PC-9 (cell line): ENCODE results near the gene BAIAP2L1. TPM values are rescaled to one million over a fixed set of nuclear protein-coding genes. Genes with fewer than 3 reads are reported as not detected.

Experiments
- BruUV-seq: library from RNA; stranded (reverse); fragments of 400-500 nt; replicated peaks from 2 replicates; lab custom pipeline; 2021; lab: Mats Ljungman, UMichigan
- CTCF ChIA-PET: fragments of 300-600 bp; sonication (Branson Sonifier 250); formaldehyde crosslinking; loops from one replicate; lab custom pipeline; 2022; ENCODE audit warnings: antibody characterized with exemption; lab: Charles Lee
- POLR2A ChIA-PET: fragments of 300-600 bp; sonication (Branson Sonifier 250); formaldehyde crosslinking; loops from one replicate; lab custom pipeline; 2022; ENCODE audit warnings: antibody characterized with exemption; ENCODE audit not compliant: unreplicated experiment; lab: Charles Lee
- DNase-seq, 2 experiments: peaks; one replicate each; pipeline versions ENCODE4 v3.0.0 to v3.0.0-alpha.2; 2015 to 2022; ENCODE audit warnings: mixed read lengths in 1 of 2
- H2AFZ ChIP-seq: fragments of 200-600 bp; sonication (generic); 2 replicates; pipeline ENCODE4 v1.8.1; 2017; ENCODE audit warnings: antibody characterized with exemption
- H3F3A ChIP-seq: fragments of 200-600 bp; sonication (generic); 2 replicates; pipeline ENCODE4 v1.8.1; 2017; ENCODE audit warnings: antibody characterized with exemption, mild to moderate bottlenecking, low read depth; ENCODE audit not compliant: insufficient read depth
- H3K27ac ChIP-seq: fragments of 200-600 bp; sonication (generic); 2 replicates; pipeline ENCODE4 v1.6.1; 2016; ENCODE audit warnings: mixed run types
- H3K27me3 ChIP-seq: fragments of 200-600 bp; sonication (generic); 2 replicates; pipeline ENCODE4 v1.6.1; 2016; ENCODE audit warnings: low read depth, mixed run types; ENCODE audit not compliant: insufficient read depth
- H3K36me3 ChIP-seq: fragments of 200-600 bp; sonication (generic); 2 replicates; pipeline ENCODE4 v1.6.1; 2016; ENCODE audit warnings: low read depth, mixed run types
- H3K4me1 ChIP-seq: fragments of 200-600 bp; sonication (generic); replicated peaks from 2 replicates; pipeline ENCODE4 v1.6.1; 2016; ENCODE audit warnings: mixed run types; ENCODE audit not compliant: insufficient read depth
- H3K4me2 ChIP-seq: fragments of 200-600 bp; sonication (generic); 2 replicates; pipeline ENCODE4 v1.6.1; 2017; ENCODE audit warnings: mixed run types
- H3K4me3 ChIP-seq: fragments of 200-600 bp; sonication (generic); 2 replicates; pipeline ENCODE4 v1.6.1; 2016; ENCODE audit warnings: mixed run types
- H3K79me2 ChIP-seq: fragments of 200-600 bp; sonication (generic); 2 replicates; pipeline ENCODE4 v1.6.1; 2017; ENCODE audit warnings: low read depth, mixed run types
- H3K9me2 ChIP-seq: fragments of 200-600 bp; sonication (generic); 2 replicates; pipeline ENCODE4 v1.8.1; 2017; ENCODE audit warnings: mild to moderate bottlenecking; ENCODE audit not compliant: insufficient read depth
- H3K9me3 ChIP-seq: fragments of 200-600 bp; sonication (generic); 2 replicates; pipeline ENCODE4 v1.8.1; 2016; ENCODE audit warnings: low read depth; ENCODE audit not compliant: insufficient read depth
- H4K20me1 ChIP-seq: fragments of 200-600 bp; sonication (generic); 2 replicates; pipeline ENCODE4 v1.8.1; 2017; ENCODE audit not compliant: insufficient read depth
- EZH2 ChIP-seq: fragments of 200-600 bp; sonication (generic); IDR thresholded peaks from 2 replicates; pipeline ENCODE4 v1.8.0; 2017; ENCODE audit warnings: antibody characterized with exemption, low read depth
- intact Hi-C: fragments of 100-400 bp; cut with micrococcal nuclease; formaldehyde crosslinking; loops from one replicate; pipeline ENCODE4 v1.10.0; 2022; ENCODE audit not compliant: unreplicated experiment
- total RNA-seq: library from RNA; stranded (reverse); gene quantifications from 2 replicates; pipeline ENCODE4 v1.2.3, GENCODE V29; 2021
- TF ChIP-seq, protein P1 (sequence below): fragments of 200-600 bp; sonication (generic); conservative IDR thresholded peaks from 2 replicates; pipeline ENCODE4 v1.6.1; 2017; ENCODE audit warnings: mixed run types, antibody characterized with exemption, mild to moderate bottlenecking, moderate library complexity

Gene BAIAP2L1
- total RNA-seq, 1 experiment from 2014 or later = 89.4 TPM

DNA sequence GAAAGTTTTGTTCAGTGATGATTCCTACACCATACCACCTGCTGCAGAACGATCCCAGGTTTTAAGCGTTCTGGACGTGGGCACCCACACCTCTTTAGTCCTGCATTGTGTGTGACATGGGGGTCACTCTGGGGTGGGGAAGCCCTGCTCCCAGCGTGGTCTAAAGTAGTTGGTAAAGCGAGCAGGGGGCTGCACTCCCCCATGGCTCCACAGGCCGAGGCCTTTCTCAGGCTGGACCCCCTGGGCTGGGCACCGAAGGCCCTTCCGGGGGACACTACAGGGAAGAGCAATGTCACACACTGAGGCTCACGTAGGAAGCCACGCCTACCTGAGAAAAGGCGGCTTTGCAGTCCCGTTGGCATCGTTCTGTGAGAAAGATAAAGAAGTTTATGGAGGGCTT, 107.1 kb downstream of the BAIAP2L1 start:
- Histone ChIP-seq H3K9me3 (no peaks in the 10 kb centered on the region), H4K20me1 (peaks cover 61% of the 10 kb centered on the region), H3K4me3 (no peak overlapping the region), H2AFZ (no peak overlapping the region), H3K9me2 (no peaks in the 10 kb centered on the region), H3K27ac (no peak overlapping the region), H3K4me2 (no peak overlapping the region), H3K36me3 (peaks cover 23% of the 10 kb centered on the region), H3K27me3 (no peaks in the 10 kb centered on the region), H3K79me2 (peaks cover 35% of the 10 kb centered on the region), H3K4me1 (no peaks in the 10 kb centered on the region), H3F3A (peaks cover 71% of the 10 kb centered on the region)
- no peak for TF ChIP-seq EZH2
- TF ChIP-seq, protein P1, sequence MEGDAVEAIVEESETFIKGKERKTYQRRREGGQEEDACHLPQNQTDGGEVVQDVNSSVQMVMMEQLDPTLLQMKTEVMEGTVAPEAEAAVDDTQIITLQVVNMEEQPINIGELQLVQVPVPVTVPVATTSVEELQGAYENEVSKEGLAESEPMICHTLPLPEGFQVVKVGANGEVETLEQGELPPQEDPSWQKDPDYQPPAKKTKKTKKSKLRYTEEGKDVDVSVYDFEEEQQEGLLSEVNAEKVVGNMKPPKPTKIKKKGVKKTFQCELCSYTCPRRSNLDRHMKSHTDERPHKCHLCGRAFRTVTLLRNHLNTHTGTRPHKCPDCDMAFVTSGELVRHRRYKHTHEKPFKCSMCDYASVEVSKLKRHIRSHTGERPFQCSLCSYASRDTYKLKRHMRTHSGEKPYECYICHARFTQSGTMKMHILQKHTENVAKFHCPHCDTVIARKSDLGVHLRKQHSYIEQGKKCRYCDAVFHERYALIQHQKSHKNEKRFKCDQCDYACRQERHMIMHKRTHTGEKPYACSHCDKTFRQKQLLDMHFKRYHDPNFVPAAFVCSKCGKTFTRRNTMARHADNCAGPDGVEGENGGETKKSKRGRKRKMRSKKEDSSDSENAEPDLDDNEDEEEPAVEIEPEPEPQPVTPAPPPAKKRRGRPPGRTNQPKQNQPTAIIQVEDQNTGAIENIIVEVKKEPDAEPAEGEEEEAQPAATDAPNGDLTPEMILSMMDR = no peak
- CTCF ChIA-PET = no interaction called here
- POLR2A ChIA-PET = interaction anchor here (0.6 kb wide), 1 partner anchor 124 kb away, joined by 5 read pairs; no protein-coding TSS in a partner anchor
- DNase-seq = no peak
- BruUV-seq = no TSS peak
- intact Hi-C loops = loop anchor here (2.0 kb wide), 1 partner anchor 451 kb away; no protein-coding TSS in a partner anchor

GRCh38 chr7:98293265-98293664, 107.6 kb downstream of the BAIAP2L1 start:
- intact Hi-C loops = no loop called here
- H3K9me3 ChIP-seq = no peaks in the 10 kb centered on the region
- POLR2A ChIA-PET = interaction anchor here (0.6 kb wide), 1 partner anchor 124 kb away, joined by 5 read pairs; no protein-coding TSS in a partner anchor
- peaks cover 66% of the 10 kb centered on the region for H4K20me1 ChIP-seq
- peaks cover 40% of the 10 kb centered on the region for H3K79me2 ChIP-seq
- no peak for DNase-seq
- H3F3A ChIP-seq = peaks cover 74% of the 10 kb centered on the region
- no peaks in the 10 kb centered on the region for H3K9me2 ChIP-seq
- peaks cover 28% of the 10 kb centered on the region for H3K36me3 ChIP-seq
- H3K4me3 ChIP-seq = no peak overlapping the region
- TF ChIP-seq, protein P1 = no peak
- TF ChIP-seq EZH2 = no peak
- no peak overlapping the region for H3K27ac ChIP-seq
- H2AFZ ChIP-seq = no peak overlapping the region
- no peaks in the 10 kb centered on the region for H3K27me3 ChIP-seq
- CTCF ChIA-PET = no interaction called here
- peaks cover 2% of the 10 kb centered on the region for H3K4me1 ChIP-seq
- no peak overlapping the region for H3K4me2 ChIP-seq
- no TSS peak for BruUV-seq

DNA sequence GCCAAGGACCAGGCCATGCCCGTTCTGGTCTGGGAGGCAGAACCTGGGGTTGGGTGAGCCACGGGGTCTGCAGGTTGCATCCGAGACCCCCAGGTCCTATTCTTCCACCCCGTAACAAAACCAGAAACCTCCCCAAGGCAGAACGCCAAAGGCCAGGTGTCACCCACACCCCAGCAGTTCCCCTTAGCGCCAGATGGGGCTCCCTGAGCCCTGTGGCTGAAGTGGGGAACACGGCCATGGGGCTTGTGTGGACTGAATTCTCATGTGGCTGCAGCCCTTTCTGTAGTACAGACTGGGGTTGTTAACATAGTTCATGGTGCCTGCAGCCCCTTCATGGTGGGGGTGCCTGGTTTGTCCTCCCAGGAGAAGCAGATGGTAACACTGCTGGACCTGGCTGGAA, 109.2 kb downstream of the BAIAP2L1 start:
- BruUV-seq = no TSS peak
- intact Hi-C loops = no loop called here
- no peak for DNase-seq
- ChIA-PET CTCF (no interaction called here), POLR2A (no interaction called here)
- Histone ChIP-seq H3K27ac (no peak overlapping the region), H3K79me2 (peaks cover 53% of the 10 kb centered on the region), H3K36me3 (peaks cover 30% of the 10 kb centered on the region), H3K4me3 (no peak overlapping the region), H3K27me3 (no peaks in the 10 kb centered on the region), H3K4me1 (peaks cover 18% of the 10 kb centered on the region), H4K20me1 (peaks cover 68% of the 10 kb centered on the region), H2AFZ (no peak overlapping the region), H3K9me3 (no peaks in the 10 kb centered on the region), H3K9me2 (no peaks in the 10 kb centered on the region), H3F3A (peaks cover 83% of the 10 kb centered on the region), H3K4me2 (no peak overlapping the region)
- TF ChIP-seq, protein P1 = no peak
- TF ChIP-seq EZH2 = no peak
